K562 (cell line): ENCODE results near the gene RAE1. TPM values are rescaled to one million over a fixed set of nuclear protein-coding genes. Genes with fewer than 3 reads are reported as not detected.

Experiments
- ATAC-seq: fragments of 200-7000 bp; cut with Tn5 transposase; 3 replicates; pipeline ENCODE4 v1.9.1; 2020; ENCODE audit warnings: moderate library complexity
- BruUV-seq: library from RNA; stranded (reverse); fragments of 400-500 nt; replicated peaks from 2 replicates; lab custom pipeline; 2021; lab: Mats Ljungman, UMichigan
- CTCF ChIA-PET: fragments of 300-600 bp; formaldehyde crosslinking; extraction: SDS; loops from one replicate; lab custom pipeline; 2021; ENCODE audit warnings: low intra/inter-chr PET ratio; lab: Yijun Ruan, JAX
- POLR2A ChIA-PET: fragments of 300-600, 350-650 bp; sonication (Branson Sonifier 250); formaldehyde crosslinking; extraction: SDS; loops from one replicate; lab custom pipeline; 2021; ENCODE audit warnings: antibody characterized with exemption, inconsistent platforms; lab: Yijun Ruan, JAX
- DNase-seq, 4 experiments: peaks; one replicate each; pipeline versions ENCODE4 v3.0.0 to v3.0.0-alpha.2; 2011 to 2018; ENCODE audit warnings: low spot score in 3 of 4, mixed read lengths in 3 of 4; ENCODE audit errors: extremely low read depth in 1 of 4
- FAIRE-seq: peaks from 2 replicates; lab custom pipeline; 2011; peaks lifted over from hg19 to GRCh38; lab: Jason Lieb, UNC
- H2AFZ ChIP-seq: 2 replicates; pipeline ENCODE4 v1.6.0; 2011; ENCODE audit warnings: low read depth, low read length, control low read depth, inconsistent platforms
- H3K27ac ChIP-seq: fragments of 200-600 bp; 3 replicates; pipeline ENCODE4 v1.8.0; 2011; ENCODE audit warnings: low read depth, mild to moderate bottlenecking, control low read depth, inconsistent platforms, low read length, moderate library complexity, mixed read lengths; ENCODE audit errors: extremely low read depth
- H3K27me3 ChIP-seq, 2 experiments: fragments of 300-600 bp in 1 of 2; 2 replicates in 1 of 2; 3 replicates in 1 of 2; pipeline versions ENCODE4 v1.6.0 to v1.8.0; 2011; ENCODE audit warnings: inconsistent platforms in 2 of 2, low read length in 2 of 2, mild to moderate bottlenecking in 1 of 2, mixed read lengths in 1 of 2, moderate library complexity in 1 of 2; ENCODE audit not compliant: control insufficient read depth in 2 of 2, insufficient read depth in 2 of 2
- H3K36me3 ChIP-seq: fragments of 300-600 bp; 3 replicates; pipeline ENCODE4 v1.8.0; 2011; ENCODE audit warnings: mild to moderate bottlenecking, low read length, inconsistent platforms; ENCODE audit not compliant: control insufficient read depth, insufficient read depth
- H3K4me1 ChIP-seq, 2 experiments: fragments of 200-600 bp in 1 of 2; replicated peaks in 1 of 2; 2 replicates in 1 of 2; 3 replicates in 1 of 2; pipeline versions ENCODE4 v1.5.1 to v1.8.0; 2011; ENCODE audit warnings: inconsistent platforms in 2 of 2, low read length in 2 of 2, mild to moderate bottlenecking in 1 of 2, mixed read lengths in 1 of 2, moderate library complexity in 1 of 2; ENCODE audit not compliant: control insufficient read depth in 2 of 2, insufficient read depth in 2 of 2
- H3K4me2 ChIP-seq: 2 replicates; pipeline ENCODE4 v1.6.1; 2011; ENCODE audit warnings: low read length, control low read depth, inconsistent platforms, mixed read lengths; ENCODE audit not compliant: insufficient read depth
- H3K4me3 ChIP-seq: fragments of 200-600 bp; sonication (generic), shearing (Covaris generic); 2 replicates; pipeline ENCODE4 v1.5.1; 2016; ENCODE audit warnings: control low read depth, inconsistent platforms
- H3K79me2 ChIP-seq: fragments of 200-600 bp; 3 replicates; pipeline ENCODE4 v1.8.0; 2011; ENCODE audit warnings: low read length, inconsistent platforms; ENCODE audit not compliant: control insufficient read depth, insufficient read depth
- H3K9ac ChIP-seq, 2 experiments: 2 replicates each; pipeline versions ENCODE4 v1.6.0 to v1.6.1; 2011; ENCODE audit warnings: low read depth in 2 of 2, low read length in 2 of 2, control low read depth in 1 of 2, inconsistent platforms in 1 of 2, mild to moderate bottlenecking in 1 of 2, mixed read lengths in 1 of 2; ENCODE audit not compliant: insufficient read depth in 1 of 2
- H3K9me1 ChIP-seq: one replicate; pipeline ENCODE4 v1.6.0; 2011; ENCODE audit warnings: inconsistent platforms, mild to moderate bottlenecking, low read length, moderate library complexity; ENCODE audit not compliant: control insufficient read depth, insufficient read depth
- H3K9me3 ChIP-seq: replicated peaks from 2 replicates; pipeline ENCODE4 v1.5.1; 2011; ENCODE audit warnings: low read depth, low read length, inconsistent platforms; ENCODE audit not compliant: control insufficient read depth, insufficient read depth
- H4K20me1 ChIP-seq: replicated peaks from 2 replicates; pipeline ENCODE4 v1.6.1; 2011; ENCODE audit warnings: low read length, inconsistent platforms, mixed read lengths; ENCODE audit not compliant: control insufficient read depth, insufficient read depth
- KAT7 ChIP-seq: sonication (generic); formaldehyde crosslinking; IDR thresholded peaks from 2 replicates; pipeline ENCODE4 v1.8.0; 2022; ENCODE audit warnings: missing genetic modification reagents, mild to moderate bottlenecking, borderline replicate concordance
- KLF16 ChIP-seq: IDR thresholded peaks from 2 replicates; pipeline ENCODE4 v1.6.1; 2016; ENCODE audit warnings: antibody characterized with exemption
- PKNOX1 ChIP-seq: fragments of 450-650 bp; IDR thresholded peaks from 2 replicates; pipeline ENCODE4 v1.6.1; 2016
- RBFOX2 ChIP-seq: fragments of 200-400 bp; formaldehyde crosslinking; IDR thresholded peaks from 2 replicates; pipeline ENCODE4 v1.6.1; 2017; ENCODE audit warnings: low read depth, mild to moderate bottlenecking, low read length, moderate library complexity
- SUPT5H ChIP-seq: fragments of 450-650 bp; IDR thresholded peaks from 2 replicates; pipeline ENCODE4 v1.6.1; 2016
- YY1 ChIP-seq, 3 experiments: IDR thresholded peaks; 2 replicates each; pipeline ENCODE4 v1.6.1; 2011; ENCODE audit warnings: low read length in 2 of 3, mild to moderate bottlenecking in 2 of 3, moderate library complexity in 2 of 3, borderline replicate concordance in 1 of 3, control low read depth in 1 of 3, low read depth in 1 of 3; ENCODE audit not compliant: insufficient read depth in 3 of 3, insufficient replicate concordance in 2 of 3, control insufficient read depth in 1 of 3, insufficient read length in 1 of 3; ENCODE audit errors: extremely low read depth in 1 of 3
- ZBTB49 ChIP-seq: sonication (generic); formaldehyde crosslinking; IDR thresholded peaks from 2 replicates; pipeline ENCODE4 v1.8.0; 2022; ENCODE audit warnings: missing genetic modification reagents, mild to moderate bottlenecking, borderline replicate concordance
- WGBS: fragments of 100-300 bp; shearing (Covaris generic); methylation state at CpG from one replicate; pipeline ENCODE4 v1.1.6; 2016; ENCODE audit warnings: low coverage, mixed read lengths; ENCODE audit not compliant: insufficient coverage; ENCODE audit errors: missing lambda C conversion rate; 5-methylcytosine and 5-hydroxymethylcytosine counted together
- in situ Hi-C: fragments of 300-500 bp; cut with MboI; formaldehyde crosslinking; loops from 4 replicates; pipeline ENCODE4 v1.15.0; 2018; ENCODE audit warnings: inconsistent platforms, mixed read lengths
- intact Hi-C: fragments of 100-400 bp; cut with micrococcal nuclease; formaldehyde crosslinking; loops from 2 replicates; pipeline ENCODE4 v1.14.2; 2022
- polyA plus RNA-seq, 8 experiments: library from polyadenylated mRNA; depleted of rRNA in 4 of 8; stranded (reverse) in 5 of 8; unstranded in 3 of 8; fragments of >200 nt; fragmentation: Nextera tagmentation in 2 of 8; fragmentation: Illumina TruSeq in 1 of 8; extraction: Ambion mirVana in 2 of 8; extraction: Trizol in 1 of 8; gene quantifications; 2 replicates each; pipeline versions ENCODE4 v1.2.1 to v1.2.3, GENCODE V29; 2011 to 2014; ENCODE audit warnings: inconsistent platforms in 1 of 8, missing spikeins in 1 of 8
- total RNA-seq, 7 experiments: library from RNA; depleted of rRNA in 6 of 7; stranded (reverse); fragments of >200 nt in 6 of 7; fragmentation: Illumina TruSeq in 2 of 7; extraction: Trizol in 2 of 7; gene quantifications; 2 replicates each; pipeline versions ENCODE4 v1.2.1 to v1.2.3, GENCODE V29; 2011 to 2021; ENCODE audit warnings: low replicate concordance in 1 of 7

RAE1 gene
- total and polyA plus RNA-seq, 9 of the 15 experiments (the other 6 are each of a cell fraction or from before 2014, with no cell fraction given) = 33.7 to 248 (median 77.7) TPM

GRCh38 chr20:57401565-57401918, 50.5 kb downstream of the RAE1 start:
- H3K79me2 ChIP-seq = peaks cover 59% of the 10 kb centered on the region
- H3K36me3 ChIP-seq = peaks cover 98% of the 10 kb centered on the region; the same call in 2 of the 3 replicates
- H3K9me3 ChIP-seq = no peaks in the 10 kb centered on the region
- in situ Hi-C loops (no loop called here), intact Hi-C loops (no loop called here)
- no peak overlapping the region for H2AFZ ChIP-seq
- no peak overlapping the region for H3K27ac ChIP-seq
- H3K4me1 ChIP-seq = peaks cover 0 to 44% of the 10 kb centered on the region in 2 experiments; a peak in 2 of 5 replicates
- FAIRE-seq = no peak
- H4K20me1 ChIP-seq = peaks cover 33% of the 10 kb centered on the region
- H3K9ac ChIP-seq = 0 out of 4 replicates have a peak overlapping the region, but pooled peaks of 1 of the 2 experiments have one; percentile 13
- BruUV-seq = no TSS peak
- no peak for ATAC-seq
- no peak for DNase-seq
- 86% methylated on average over 7 of the region's 7 CpGs for WGBS
- no peak overlapping the region for H3K4me3 ChIP-seq
- ChIA-PET POLR2A (interaction anchor here (0.6 to 3.2 kb wide), 4 partner anchors 9 to 16 kb away, joined by 3 to 20 read pairs (median 5); no protein-coding TSS in a partner anchor), CTCF (no interaction called here)
- TF ChIP-seq SUPT5H (peak; percentile 23; the same call in 1 of the 2 replicates), KLF16 (no peak)
- H3K4me2 ChIP-seq = no peak overlapping the region
- H3K27me3 ChIP-seq = no peaks in the 10 kb centered on the region
- no peaks in the 10 kb centered on the region for H3K9me1 ChIP-seq

- Histone ChIP-seq H3K4me3 (no peak overlapping the region), H4K20me1 (peaks cover 29% of the 10 kb centered on the region; the same call in 1 of the 2 replicates), H3K4me2 (no peak overlapping the region), H3K36me3 (peaks cover 97% of the 10 kb centered on the region; the same call in 2 of the 3 replicates), H2AFZ (no peak overlapping the region), H3K79me2 (peaks cover 50% of the 10 kb centered on the region), H3K27ac (no peak overlapping the region), H3K4me1 (peaks cover 0 to 48% of the 10 kb centered on the region in 2 experiments; a peak in 2 of 5 replicates), H3K27me3 (no peaks in the 10 kb centered on the region), H3K9me1 (no peaks in the 10 kb centered on the region), H3K9ac (peak overlapping the region in 1 of 2 experiments; percentile 55; a peak in 1 of 4 replicates), H3K9me3 (no peaks in the 10 kb centered on the region)
- CTCF ChIA-PET = no interaction called here
- DNase-seq (no peak), ATAC-seq (no peak), FAIRE-seq (no peak)
- BruUV-seq = no TSS peak
- WGBS = 94% methylated on average over 24 of the region's 32 CpGs
- in situ Hi-C loops = no loop called here
- POLR2A ChIA-PET = interaction anchor here (0.6 to 3.2 kb wide), 5 partner anchors 10 to 98 kb away, joined by 3 to 20 read pairs (median 6); no protein-coding TSS in a partner anchor
- intact Hi-C loops = no loop called here
- TF ChIP-seq ZBTB49 (CRISPR knock-in tag) (no peak), PKNOX1 (no peak), YY1 (IDR thresholded peaks at IDR 0.05; ENCODE audit: borderline replicate concordance in 1 of 3, control insufficient read depth in 1 of 3, extremely low read depth in 1 of 3, insufficient read depth in 3 of 3, insufficient read length in 1 of 3, insufficient replicate concordance in 2 of 3, low read depth in 1 of 3, low read length in 2 of 3) (no peak), RBFOX2 (peak; percentile 67), KAT7 (CRISPR knock-in tag) (no peak)
Observed at GRCh38 chr20:57402206-57403125, 51.4 kb downstream of the RAE1 start.
